ENCODE data around the gene DIPK1C. TPM values are rescaled to one million over a fixed set of nuclear protein-coding genes. Genes with fewer than 3 reads are reported as not detected.

Gene DIPK1C
- total RNA-seq, 1 donor from 2014 or later, result not detected

GRCh38 chr18:74478316-74478715 is 21.2 kb upstream of the DIPK1C start:
- no peaks in the 10 kb centered on the region for H3K9me3 Mint-ChIP-seq (ENCODE audit: unreplicated experiment)
- Histone ChIP-seq H3K27ac (ENCODE audit: low read depth, low read length) (no peak overlapping the region), H3K27me3 (ENCODE audit: insufficient read depth, low read length) (no peaks in the 10 kb centered on the region), H3K4me2 (ENCODE audit: low read length) (no peak overlapping the region), H2AFZ (ENCODE audit: low read depth, low read length) (no peak overlapping the region), H3K79me2 (ENCODE audit: insufficient read depth, low read length) (no peaks in the 10 kb centered on the region), H3K36me3 (ENCODE audit: insufficient read depth, low read length) (no peaks in the 10 kb centered on the region), H4K20me1 (ENCODE audit: insufficient read depth, low read length) (no peaks in the 10 kb centered on the region), H3K4me1 (ENCODE audit: insufficient read depth, low read length) (no peaks in the 10 kb centered on the region), H3K9me3 (ENCODE audit: insufficient read depth, low read depth, low read length) (no peaks in the 10 kb centered on the region), H3K4me3 (ENCODE audit: insufficient read depth, low read depth, low read length) (no peak overlapping the region), H3K9ac (ENCODE audit: low read length) (no peak overlapping the region)
- FAIRE-seq (no peak), DNase-seq (ENCODE audit: low read depth) (no peak)
- no peak overlapping the region for H3K4me3 Mint-ChIP-seq (ENCODE audit: unreplicated experiment)
- H3K27ac Mint-ChIP-seq (ENCODE audit: unreplicated experiment), result no peak overlapping the region
- no peaks in the 10 kb centered on the region for H3K4me1 Mint-ChIP-seq (ENCODE audit: low read depth, unreplicated experiment)
- peaks cover 5% of the 10 kb centered on the region for H3K27me3 Mint-ChIP-seq (ENCODE audit: low read depth, unreplicated experiment)
- TF ChIP-seq EZH2 (IDR thresholded peaks at IDR 0.05; ENCODE audit: insufficient read depth, low read length), result no peak
- TF ChIP-seq CTCF (IDR thresholded peaks at IDR 0.05; ENCODE audit: insufficient read depth, low read depth, low read length), result no peak
- H3K36me3 Mint-ChIP-seq (ENCODE audit: low read depth, unreplicated experiment), result no peaks in the 10 kb centered on the region

- H3K36me3 Mint-ChIP-seq (ENCODE audit: low read depth, unreplicated experiment), result no peaks in the 10 kb centered on the region
- no peak overlapping the region for H3K4me2 ChIP-seq (ENCODE audit: low read length)
- H3K9ac ChIP-seq (ENCODE audit: low read length), result no peak overlapping the region
- no peaks in the 10 kb centered on the region for H3K4me1 Mint-ChIP-seq (ENCODE audit: low read depth, unreplicated experiment)
- no peak overlapping the region for H3K27ac ChIP-seq (ENCODE audit: low read depth, low read length)
- no peak overlapping the region for H3K4me3 ChIP-seq (ENCODE audit: insufficient read depth, low read depth, low read length)
- no peak overlapping the region for H2AFZ ChIP-seq (ENCODE audit: low read depth, low read length)
- DNase-seq (ENCODE audit: low read depth) (no peak), FAIRE-seq (no peak)
- TF ChIP-seq CTCF (IDR thresholded peaks at IDR 0.05; ENCODE audit: insufficient read depth, low read depth, low read length), result no peak
- TF ChIP-seq EZH2 (IDR thresholded peaks at IDR 0.05; ENCODE audit: insufficient read depth, low read length), result no peak
- no peak overlapping the region for H3K27ac Mint-ChIP-seq (ENCODE audit: unreplicated experiment)
- H4K20me1 ChIP-seq (ENCODE audit: insufficient read depth, low read length), result no peaks in the 10 kb centered on the region
- no peaks in the 10 kb centered on the region for H3K4me1 ChIP-seq (ENCODE audit: insufficient read depth, low read length)
- no peaks in the 10 kb centered on the region for H3K79me2 ChIP-seq (ENCODE audit: insufficient read depth, low read length)
- no peak overlapping the region for H3K4me3 Mint-ChIP-seq (ENCODE audit: unreplicated experiment)
- H3K36me3 ChIP-seq (ENCODE audit: insufficient read depth, low read length), result no peaks in the 10 kb centered on the region
- H3K9me3 ChIP-seq (ENCODE audit: insufficient read depth, low read depth, low read length), result no peaks in the 10 kb centered on the region
- peaks cover 5% of the 10 kb centered on the region for H3K27me3 Mint-ChIP-seq (ENCODE audit: low read depth, unreplicated experiment)
- H3K27me3 ChIP-seq (ENCODE audit: insufficient read depth, low read length), result no peaks in the 10 kb centered on the region
- H3K9me3 Mint-ChIP-seq (ENCODE audit: unreplicated experiment), result no peaks in the 10 kb centered on the region
These were observed 20.7 kb upstream of the DIPK1C start for GRCh38 chr18:74477771-74478170.

GRCh38 chr18:74476140-74476539 is 19.0 kb upstream of the DIPK1C start:
- H3K27me3 Mint-ChIP-seq (ENCODE audit: low read depth, unreplicated experiment), result peaks cover 5% of the 10 kb centered on the region
- Histone ChIP-seq H3K79me2 (ENCODE audit: insufficient read depth, low read length) (no peaks in the 10 kb centered on the region), H3K27me3 (ENCODE audit: insufficient read depth, low read length) (no peaks in the 10 kb centered on the region), H3K9ac (ENCODE audit: low read length) (no peak overlapping the region), H4K20me1 (ENCODE audit: insufficient read depth, low read length) (no peaks in the 10 kb centered on the region), H3K4me3 (ENCODE audit: insufficient read depth, low read depth, low read length) (no peak overlapping the region), H2AFZ (ENCODE audit: low read depth, low read length) (peak overlapping the region; percentile 28), H3K4me1 (ENCODE audit: insufficient read depth, low read length) (no peaks in the 10 kb centered on the region), H3K4me2 (ENCODE audit: low read length) (no peak overlapping the region), H3K9me3 (ENCODE audit: insufficient read depth, low read depth, low read length) (no peaks in the 10 kb centered on the region), H3K27ac (ENCODE audit: low read depth, low read length) (no peak overlapping the region), H3K36me3 (ENCODE audit: insufficient read depth, low read length) (no peaks in the 10 kb centered on the region)
- no peaks in the 10 kb centered on the region for H3K9me3 Mint-ChIP-seq (ENCODE audit: unreplicated experiment)
- TF ChIP-seq EZH2 (IDR thresholded peaks at IDR 0.05; ENCODE audit: insufficient read depth, low read length) (no peak), CTCF (IDR thresholded peaks at IDR 0.05; ENCODE audit: insufficient read depth, low read depth, low read length) (peak; percentile 76)
- no peaks in the 10 kb centered on the region for H3K4me1 Mint-ChIP-seq (ENCODE audit: low read depth, unreplicated experiment)
- FAIRE-seq, result peak; percentile 75
- no peak overlapping the region for H3K27ac Mint-ChIP-seq (ENCODE audit: unreplicated experiment)
- no peak overlapping the region for H3K4me3 Mint-ChIP-seq (ENCODE audit: unreplicated experiment)
- no peak for DNase-seq (ENCODE audit: low read depth)
- no peaks in the 10 kb centered on the region for H3K36me3 Mint-ChIP-seq (ENCODE audit: low read depth, unreplicated experiment)

Data from astrocyte (in vitro differentiated cells and primary cell).